Ovary (tissue), 3 donors: ENCODE measurements around the gene S100A10.

ENCODE experiments used
- CTCF ChIP-seq, 3 donors: fragments of 450-650 bp in 2 of 3; fragments of 200-600 bp in 1 of 3; IDR thresholded peaks; one replicate each; pipeline versions ENCODE4 v1.5.1 to v1.8.0; 2016 to 2022; ENCODE audit warnings: antibody characterized with exemption in 3 of 3, mild to moderate bottlenecking in 1 of 3
- POLR2A ChIP-seq: fragments of 450-650 bp; IDR thresholded peaks from one replicate; pipeline ENCODE4 v1.6.1; 2017; ENCODE audit warnings: antibody characterized with exemption, mild to moderate bottlenecking, moderate library complexity
- donor health status: DM: no; HTN: no; CAD: no.

GRCh38 chr1:151934048-151934493 lies 59.6 kb downstream of the S100A10 start:
- TF ChIP-seq CTCF (IDR thresholded peaks at IDR 0.05): peak; percentile 77 to 83 (median 79)
- no peak for TF ChIP-seq POLR2A
